CD14-positive monocyte (primary cell): ENCODE results near the gene AMOTL1. TPM values are rescaled to one million over a fixed set of nuclear protein-coding genes. Genes with fewer than 3 reads are reported as not detected.

Experiments used
- DNase-seq, 3 donors: peaks; one replicate each; pipeline ENCODE4 v3.0.0-alpha.2; 2011 to 2022
- H2AFZ ChIP-seq: 2 replicates; pipeline ENCODE4 v1.6.0; 2012; ENCODE audit warnings: mild to moderate bottlenecking, low read depth, low read length, inconsistent platforms; ENCODE audit not compliant: insufficient read depth, poor library complexity, severe bottlenecking
- H3K27ac ChIP-seq, 2 donors: 1 replicate in 1 of 2; 2 replicates in 1 of 2; pipeline ENCODE4 v1.5.1; 2012 to 2013; ENCODE audit warnings: low read length in 2 of 2, control low read depth in 1 of 2, inconsistent platforms in 1 of 2, low read depth in 1 of 2, mild to moderate bottlenecking in 1 of 2
- H3K27me3 ChIP-seq, 2 donors: one replicate each; pipeline versions ENCODE4 v1.6.0 to v1.6.1; 2011 to 2013; ENCODE audit warnings: low read length in 2 of 2; ENCODE audit not compliant: control insufficient read depth in 2 of 2, insufficient read depth in 2 of 2
- H3K36me3 ChIP-seq, 2 donors: replicated peaks in 1 of 2; 1 replicate in 1 of 2; 2 replicates in 1 of 2; pipeline versions ENCODE4 v1.5.1 to v1.6.1; 2012 to 2013; ENCODE audit warnings: low read length in 2 of 2, control low read depth in 1 of 2, inconsistent platforms in 1 of 2, mild to moderate bottlenecking in 1 of 2; ENCODE audit not compliant: insufficient read depth in 2 of 2, control insufficient read depth in 1 of 2
- H3K4me1 ChIP-seq, 2 donors: 1 replicate in 1 of 2; 2 replicates in 1 of 2; pipeline versions ENCODE4 v1.5.1 to v1.6.1; 2012 to 2013; ENCODE audit warnings: low read length in 2 of 2, control low read depth in 1 of 2, inconsistent platforms in 1 of 2, mild to moderate bottlenecking in 1 of 2, moderate library complexity in 1 of 2; ENCODE audit not compliant: insufficient read depth in 2 of 2, control insufficient read depth in 1 of 2
- H3K4me2 ChIP-seq: replicated peaks from 2 replicates; pipeline ENCODE3; 2012; ENCODE audit warnings: low read length, moderate library complexity, mild to moderate bottlenecking; ENCODE audit not compliant: poor library complexity, severe bottlenecking; ENCODE audit errors: extremely low read depth
- H3K4me3 ChIP-seq, 3 experiments: fragments of 200-600 bp in 1 of 3; sonication (generic) in 1 of 3; replicated peaks in 1 of 3; 1 replicate in 2 of 3; 2 replicates in 1 of 3; pipeline ENCODE4 v1.5.1; 2011 to 2013; ENCODE audit warnings: low read length in 3 of 3, mild to moderate bottlenecking in 3 of 3, control low read depth in 2 of 3, low read depth in 2 of 3, inconsistent platforms in 1 of 3, moderate library complexity in 1 of 3
- H3K79me2 ChIP-seq: 2 replicates; pipeline ENCODE4 v1.6.0; 2012; ENCODE audit warnings: mild to moderate bottlenecking, control low read depth, inconsistent platforms, low read length, moderate library complexity; ENCODE audit not compliant: insufficient read depth
- H3K9ac ChIP-seq: 2 replicates; pipeline ENCODE4 v1.6.0; 2017; ENCODE audit warnings: low read length, mild to moderate bottlenecking; ENCODE audit not compliant: insufficient read depth, poor library complexity, severe bottlenecking
- H3K9me3 ChIP-seq, 2 donors: replicated peaks in 1 of 2; 1 replicate in 1 of 2; 2 replicates in 1 of 2; pipeline versions ENCODE4 v1.5.1 to v1.6.1; 2012 to 2013; ENCODE audit warnings: low read length in 2 of 2, control low read depth in 1 of 2; ENCODE audit not compliant: control insufficient read depth in 1 of 2, insufficient read depth in 1 of 2
- H4K20me1 ChIP-seq: 2 replicates; pipeline ENCODE4 v1.6.0; 2012; ENCODE audit warnings: mild to moderate bottlenecking, low read length, control low read depth, moderate library complexity; ENCODE audit not compliant: insufficient read depth
- H3K27ac Mint-ChIP-seq, 7 donors: one replicate each; pipeline ENCODE4 v1.8.0; 2020; ENCODE audit warnings: mild to moderate bottlenecking in 7 of 7, mixed read lengths in 7 of 7, moderate library complexity in 6 of 7, inconsistent platforms in 2 of 7
- H3K27me3 Mint-ChIP-seq, 3 donors: one replicate each; pipeline ENCODE4 v1.8.0; 2021 to 2022; ENCODE audit warnings: low read depth in 3 of 3, mild to moderate bottlenecking in 3 of 3, mixed read lengths in 3 of 3, moderate library complexity in 3 of 3, inconsistent platforms in 1 of 3
- H3K36me3 Mint-ChIP-seq, 2 donors: one replicate each; pipeline ENCODE4 v1.8.0; 2020; ENCODE audit warnings: mixed read lengths in 2 of 2, inconsistent platforms in 1 of 2, mild to moderate bottlenecking in 1 of 2
- H3K4me1 Mint-ChIP-seq: one replicate; pipeline ENCODE4 v1.8.0; 2020; ENCODE audit warnings: mild to moderate bottlenecking, mixed read lengths
- H3K4me3 Mint-ChIP-seq, 2 donors: one replicate each; pipeline ENCODE4 v1.8.0; 2020; ENCODE audit warnings: mild to moderate bottlenecking in 2 of 2, mixed read lengths in 2 of 2, moderate library complexity in 1 of 2
- H3K9me3 Mint-ChIP-seq, 7 donors: one replicate each; pipeline ENCODE4 v1.8.0; 2020 to 2022; ENCODE audit warnings: mixed read lengths in 7 of 7, mild to moderate bottlenecking in 6 of 7, moderate library complexity in 6 of 7, inconsistent platforms in 2 of 7
- CTCF ChIP-seq: fragments of 200-600 bp; IDR thresholded peaks from one replicate; pipeline ENCODE4 v1.8.0; 2022; ENCODE audit warnings: antibody characterized with exemption, mild to moderate bottlenecking
- WGBS: methylation state at CpG from one replicate; pipeline ENCODE4 v1.1.5; 2013; ENCODE audit warnings: missing lambda C conversion rate; ENCODE audit not compliant: insufficient coverage; 5-methylcytosine and 5-hydroxymethylcytosine counted together
- intact Hi-C, 2 donors: fragments of 100-400 bp; cut with micrococcal nuclease; formaldehyde crosslinking; loops; one replicate each; pipeline versions ENCODE4 v1.15.0 to v1.15.1; 2023
- polyA plus RNA-seq, 3 donors: library from polyadenylated mRNA; depleted of rRNA in 1 of 3; unstranded in 2 of 3; stranded (reverse) in 1 of 3; fragments of 300-500 nt in 2 of 3; fragments of >200 nt in 1 of 3; fragmentation: Illumina TruSeq in 2 of 3; gene quantifications; 1 replicate in 2 of 3; 2 replicates in 1 of 3; pipeline ENCODE4 v1.2.3, GENCODE V29; 2012 to 2021

The AMOTL1 gene
- polyA plus RNA-seq, 3 donors, result 0.41 to 0.66 (median 0.46) TPM

DNA sequence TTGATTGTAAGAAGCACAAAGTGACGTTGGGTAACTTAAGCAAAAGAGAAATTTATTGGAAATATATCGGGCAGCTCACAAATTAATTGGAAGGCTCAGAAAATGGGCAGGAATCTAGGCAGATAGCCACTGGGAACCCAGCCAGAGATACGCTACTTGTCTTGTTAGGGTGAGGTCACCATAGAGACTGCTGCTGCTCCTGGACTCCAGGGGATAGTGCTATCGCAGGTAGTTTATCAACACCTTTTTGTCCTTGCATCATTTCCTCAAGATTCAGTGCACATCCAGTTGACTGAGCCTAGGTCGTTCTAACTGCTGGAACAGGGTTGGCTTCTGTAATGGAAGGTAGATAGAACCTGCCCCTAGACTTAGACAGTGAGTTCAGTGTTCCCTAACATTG, 19.6 kb downstream of the AMOTL1 start:
- Histone ChIP-seq H3K4me1 (no peaks in the 10 kb centered on the region), H3K27ac (no peak overlapping the region), H3K4me3 (no peak overlapping the region), H4K20me1 (no peaks in the 10 kb centered on the region), H2AFZ (no peak overlapping the region), H3K36me3 (no peaks in the 10 kb centered on the region), H3K79me2 (no peaks in the 10 kb centered on the region), H3K9me3 (no peaks in the 10 kb centered on the region), H3K4me2 (no peak overlapping the region), H3K27me3 (no peaks in the 10 kb centered on the region), H3K9ac (no peak overlapping the region)
- no peak for DNase-seq
- TF ChIP-seq CTCF, result no peak
- Mint-ChIP-seq H3K4me1 (no peaks in the 10 kb centered on the region), H3K4me3 (no peak overlapping the region), H3K36me3 (no peaks in the 10 kb centered on the region), H3K9me3 (peaks cover 0 to 2% (median 0%) of the 10 kb centered on the region in 7 donors), H3K27ac (peak overlapping the region in 1 of 7 donors; percentile 16), H3K27me3 (no peaks in the 10 kb centered on the region)
- intact Hi-C loops, result no loop called here
- WGBS, result 100% methylated on average over 3 of the region's 5 CpGs

GRCh38 chr11:94788396-94788795, 20.2 kb downstream of the AMOTL1 start:
- H4K20me1 ChIP-seq, result no peaks in the 10 kb centered on the region
- DNase-seq, result no peak
- no peak overlapping the region for H3K9ac ChIP-seq
- Mint-ChIP-seq H3K27me3 (no peaks in the 10 kb centered on the region), H3K36me3 (no peaks in the 10 kb centered on the region), H3K9me3 (peaks cover 0 to 2% (median 0%) of the 10 kb centered on the region in 7 donors), H3K27ac (no peak overlapping the region), H3K4me3 (no peak overlapping the region), H3K4me1 (no peaks in the 10 kb centered on the region)
- H3K79me2 ChIP-seq, result no peaks in the 10 kb centered on the region
- no peaks in the 10 kb centered on the region for H3K4me1 ChIP-seq
- H2AFZ ChIP-seq, result no peak overlapping the region
- no peak overlapping the region for H3K4me2 ChIP-seq
- no peaks in the 10 kb centered on the region for H3K9me3 ChIP-seq
- H3K36me3 ChIP-seq, result no peaks in the 10 kb centered on the region
- H3K27me3 ChIP-seq, result no peaks in the 10 kb centered on the region
- no peak for TF ChIP-seq CTCF
- H3K27ac ChIP-seq, result no peak overlapping the region
- 100% methylated on average over 2 of the region's 5 CpGs for WGBS
- intact Hi-C loops, result no loop called here
- H3K4me3 ChIP-seq, result no peak overlapping the region
